ENCODE results near the gene NRCAM.

GRCh38 chr7:108158776-108159175, 297.5 kb downstream of the NRCAM start:
- TF ChIP-seq EP300 (IDR thresholded peaks at IDR 0.05): no peak
- TF ChIP-seq CTCF (IDR thresholded peaks at IDR 0.05): no peak
- TF ChIP-seq POLR2AphosphoS5 (IDR thresholded peaks at IDR 0.05): no peak
- TF ChIP-seq POLR2A (IDR thresholded peaks at IDR 0.05): no peak

Measured in gastroesophageal sphincter (tissue), 3 donors.